ENCODE data around the gene SNX20. TPM values are rescaled to one million over a fixed set of nuclear protein-coding genes. Genes with fewer than 3 reads are reported as not detected.

Gene SNX20
- total RNA-seq, 4 donors from 2014 or later: 3.0 to 8.5 (median 4.0) TPM

GRCh38 chr16:50711040-50711439 is 29.9 kb upstream of the SNX20 start:
- TF ChIP-seq CTCF (IDR thresholded peaks at IDR 0.05; ENCODE audit: low read depth): no peak

GRCh38 chr16:50709980-50710379 is 28.9 kb upstream of the SNX20 start:
- no peak for TF ChIP-seq CTCF (IDR thresholded peaks at IDR 0.05; ENCODE audit: low read depth)

DNA sequence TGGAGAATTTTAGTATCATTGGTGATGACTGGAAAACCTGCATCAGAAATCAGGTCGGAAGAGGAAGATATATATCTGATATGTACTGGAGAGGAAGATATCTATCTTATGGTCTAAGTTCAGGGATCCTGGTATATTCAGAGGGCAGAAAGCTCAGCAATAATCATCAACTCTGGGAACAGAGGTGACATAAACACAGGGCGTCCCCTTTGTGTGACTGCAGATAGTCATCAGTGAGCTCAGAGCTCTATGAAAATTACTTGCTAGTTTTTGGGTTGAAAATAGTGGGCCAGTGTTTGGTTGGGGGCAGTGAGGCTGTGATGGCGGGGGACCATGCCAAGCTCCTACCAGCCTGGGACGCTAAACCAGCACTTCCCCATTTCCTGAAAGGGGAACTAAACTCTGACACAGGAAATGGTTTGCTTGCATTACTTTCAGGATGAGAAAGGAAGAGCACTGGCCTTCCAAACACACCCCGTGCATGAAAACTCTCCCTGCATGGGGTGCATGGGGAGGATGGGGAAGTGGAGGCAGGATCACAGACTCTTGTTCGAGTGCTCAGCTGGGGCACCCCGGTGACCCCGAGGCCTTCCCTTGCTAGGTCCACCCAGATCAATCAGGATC is 28.1 kb upstream of the SNX20 start:
- TF ChIP-seq CTCF (IDR thresholded peaks at IDR 0.05; ENCODE audit: low read depth): no peak

GRCh38 chr16:50708373-50709060 is 27.4 kb upstream of the SNX20 start:
- no peak for TF ChIP-seq CTCF (IDR thresholded peaks at IDR 0.05; ENCODE audit: low read depth)

GRCh38 chr16:50706250-50706649 is 25.1 kb upstream of the SNX20 start:
- TF ChIP-seq CTCF (IDR thresholded peaks at IDR 0.05; ENCODE audit: low read depth): no peak

GRCh38 chr16:50705436-50706110 is 24.5 kb upstream of the SNX20 start:
- TF ChIP-seq CTCF (IDR thresholded peaks at IDR 0.05; ENCODE audit: low read depth): no peak

- TF ChIP-seq CTCF (IDR thresholded peaks at IDR 0.05; ENCODE audit: low read depth): no peak
These were observed 23.1 kb upstream of the SNX20 start for GRCh38 chr16:50704245-50704644.

Measured in subcutaneous adipose tissue (tissue), 4 donors.